ENCODE results near the gene ALDH1A1.

DNA sequence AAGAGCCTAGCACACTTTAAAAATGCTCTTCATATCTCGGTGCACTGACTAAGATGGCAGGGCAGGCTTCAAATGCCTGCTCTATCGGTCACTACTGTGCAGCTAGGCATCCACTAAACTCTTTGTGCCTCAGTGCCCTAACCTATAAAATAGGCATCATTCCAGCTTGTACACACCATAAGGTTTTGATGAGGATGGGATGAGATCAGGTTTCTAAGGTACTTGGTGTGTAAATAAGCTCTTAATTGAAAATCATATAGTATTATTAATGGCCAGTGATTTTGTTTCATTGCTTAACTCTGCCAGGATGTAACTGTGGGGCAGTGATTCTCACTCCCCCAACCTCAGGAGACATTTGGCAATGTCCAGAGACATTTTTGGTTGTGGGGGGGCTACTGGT lies 78.5 kb downstream of the ALDH1A1 start:
- no peak for TF ChIP-seq GATA2 (IDR thresholded peaks at IDR 0.05; ENCODE audit: low read depth, low read length)
- TF ChIP-seq GATA3 (IDR thresholded peaks at IDR 0.05; ENCODE audit: low read depth, low read length): no peak

All from SH-SY5Y (cell line).